Neural crest cell (in vitro differentiated cells): ENCODE results near the gene GREM1. TPM values are rescaled to one million over a fixed set of nuclear protein-coding genes. Genes with fewer than 3 reads are reported as not detected.

Source experiments
- DNase-seq: peaks from one replicate; pipeline ENCODE4 v3.0.0; 2021; ENCODE audit warnings: low read depth, mixed read lengths, low spot score
- H3K27ac Mint-ChIP-seq: one replicate; pipeline ENCODE4 v1.8.0; 2021; ENCODE audit warnings: mild to moderate bottlenecking, mixed read lengths; ENCODE audit not compliant: unreplicated experiment
- H3K27me3 Mint-ChIP-seq: 2 replicates; pipeline ENCODE4 v1.8.0; 2021; ENCODE audit warnings: low read depth, mild to moderate bottlenecking, mixed read lengths
- H3K36me3 Mint-ChIP-seq: 2 replicates; pipeline ENCODE4 v1.8.0; 2021; ENCODE audit warnings: low read depth, mild to moderate bottlenecking, mixed read lengths
- H3K4me1 Mint-ChIP-seq: 2 replicates; pipeline ENCODE4 v1.8.0; 2021; ENCODE audit warnings: mixed read lengths
- H3K4me3 Mint-ChIP-seq: one replicate; pipeline ENCODE4 v1.8.0; 2021; ENCODE audit warnings: mild to moderate bottlenecking, mixed read lengths
- H3K9me3 Mint-ChIP-seq: 2 replicates; pipeline ENCODE4 v1.8.0; 2021; ENCODE audit warnings: mixed read lengths
- total RNA-seq: library from RNA; stranded (reverse); gene quantifications from 2 replicates; pipeline ENCODE4 v1.2.1, GENCODE V29; 2021
- TF ChIP-seq, protein P1 (sequence below): fragments of 200-600 bp; sonication (generic); conservative IDR thresholded peaks from 2 replicates; pipeline ENCODE4 v1.5.0; 2021; ENCODE audit warnings: antibody characterized with exemption, mild to moderate bottlenecking

GREM1 gene
- total RNA-seq, 1 donor from 2014 or later: 0.09 TPM

DNA sequence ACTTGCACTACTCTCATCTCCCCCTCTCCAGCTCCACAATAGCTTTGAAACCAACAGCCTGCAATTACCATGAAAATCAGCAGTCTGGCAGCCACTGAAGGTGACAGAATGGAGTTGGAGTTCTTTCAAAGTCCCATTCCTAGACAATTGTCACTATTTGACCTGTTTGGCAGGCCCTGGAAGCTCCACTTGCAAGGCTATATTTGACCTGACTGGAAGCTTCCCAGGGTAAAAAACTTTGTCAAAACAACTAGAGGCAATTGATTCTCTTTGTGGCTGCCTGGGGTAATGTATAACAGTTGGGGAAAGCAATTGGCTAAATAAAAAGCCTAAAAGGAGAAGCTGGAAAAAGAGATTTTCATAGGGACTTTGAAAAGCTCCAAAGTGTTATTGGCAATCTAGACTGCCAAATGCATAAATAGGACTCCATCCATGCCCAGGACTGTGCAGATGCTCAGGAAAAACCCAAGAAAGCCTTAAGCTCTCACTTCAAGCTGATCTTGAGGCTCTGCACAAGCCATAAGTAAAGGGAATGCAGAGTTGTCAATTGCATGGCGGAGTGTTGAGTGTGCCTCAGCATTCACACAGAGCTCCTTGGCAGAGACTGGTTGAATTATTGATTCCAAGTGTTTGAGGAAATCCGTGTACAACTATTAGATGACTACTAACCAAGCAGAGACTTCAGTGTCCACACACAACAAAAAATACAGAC, 18.3 kb downstream of the GREM1 start:
- peaks cover 7% of the 10 kb centered on the region for H3K36me3 Mint-ChIP-seq
- H3K4me1 Mint-ChIP-seq: peaks cover 9% of the 10 kb centered on the region
- no peak for DNase-seq
- TF ChIP-seq, protein P1, sequence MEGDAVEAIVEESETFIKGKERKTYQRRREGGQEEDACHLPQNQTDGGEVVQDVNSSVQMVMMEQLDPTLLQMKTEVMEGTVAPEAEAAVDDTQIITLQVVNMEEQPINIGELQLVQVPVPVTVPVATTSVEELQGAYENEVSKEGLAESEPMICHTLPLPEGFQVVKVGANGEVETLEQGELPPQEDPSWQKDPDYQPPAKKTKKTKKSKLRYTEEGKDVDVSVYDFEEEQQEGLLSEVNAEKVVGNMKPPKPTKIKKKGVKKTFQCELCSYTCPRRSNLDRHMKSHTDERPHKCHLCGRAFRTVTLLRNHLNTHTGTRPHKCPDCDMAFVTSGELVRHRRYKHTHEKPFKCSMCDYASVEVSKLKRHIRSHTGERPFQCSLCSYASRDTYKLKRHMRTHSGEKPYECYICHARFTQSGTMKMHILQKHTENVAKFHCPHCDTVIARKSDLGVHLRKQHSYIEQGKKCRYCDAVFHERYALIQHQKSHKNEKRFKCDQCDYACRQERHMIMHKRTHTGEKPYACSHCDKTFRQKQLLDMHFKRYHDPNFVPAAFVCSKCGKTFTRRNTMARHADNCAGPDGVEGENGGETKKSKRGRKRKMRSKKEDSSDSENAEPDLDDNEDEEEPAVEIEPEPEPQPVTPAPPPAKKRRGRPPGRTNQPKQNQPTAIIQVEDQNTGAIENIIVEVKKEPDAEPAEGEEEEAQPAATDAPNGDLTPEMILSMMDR: no peak
- no peak overlapping the region for H3K4me3 Mint-ChIP-seq
- no peak overlapping the region for H3K27ac Mint-ChIP-seq
- peaks cover 7% of the 10 kb centered on the region for H3K9me3 Mint-ChIP-seq
- H3K27me3 Mint-ChIP-seq: peaks cover 8% of the 10 kb centered on the region

DNA sequence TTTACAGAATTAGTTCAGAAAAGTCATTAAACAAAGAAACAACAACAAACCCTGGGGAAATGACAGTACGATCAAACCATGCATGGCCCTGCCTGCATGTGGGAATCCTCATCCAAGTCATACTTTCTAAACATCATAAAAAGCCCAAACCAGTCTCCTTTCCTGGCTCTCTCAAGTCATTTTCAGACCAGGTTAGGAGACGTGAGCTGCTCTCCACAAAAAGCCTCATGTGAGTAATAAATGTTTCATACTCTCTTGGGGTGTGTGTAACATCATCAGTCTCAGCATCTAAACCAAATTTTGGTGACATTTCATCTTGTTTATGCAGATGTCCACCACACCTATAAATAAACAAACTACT, 18.9 kb downstream of the GREM1 start:
- Mint-ChIP-seq H3K9me3 (peaks cover 7% of the 10 kb centered on the region), H3K36me3 (peaks cover 7% of the 10 kb centered on the region), H3K27ac (no peak overlapping the region), H3K4me3 (no peak overlapping the region), H3K27me3 (peaks cover 4% of the 10 kb centered on the region), H3K4me1 (peaks cover 9% of the 10 kb centered on the region)
- TF ChIP-seq, protein P1: no peak
- no peak for DNase-seq

DNA sequence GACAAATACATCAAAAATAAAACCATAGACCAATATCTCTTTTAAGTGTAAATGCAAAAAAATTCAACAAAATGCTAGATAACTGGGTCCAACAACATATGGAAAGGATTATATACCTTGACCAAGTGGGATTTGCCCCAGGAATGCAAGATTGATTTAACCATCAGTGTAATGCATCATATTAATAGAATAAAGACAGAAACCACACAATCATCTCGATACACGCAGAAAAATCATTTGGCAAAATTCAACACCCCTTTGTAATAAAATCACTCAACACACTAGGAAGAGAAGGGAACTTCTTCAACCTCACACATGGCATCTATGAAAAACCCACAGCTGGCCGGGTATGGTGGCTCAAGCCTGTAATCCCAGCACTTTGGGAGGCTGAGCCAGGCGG, 19.5 kb downstream of the GREM1 start:
- TF ChIP-seq, protein P1: no peak
- H3K27me3 Mint-ChIP-seq: peaks cover 2% of the 10 kb centered on the region
- peaks cover 10% of the 10 kb centered on the region for H3K9me3 Mint-ChIP-seq
- H3K4me3 Mint-ChIP-seq: no peak overlapping the region
- H3K27ac Mint-ChIP-seq: no peak overlapping the region
- H3K36me3 Mint-ChIP-seq: peaks cover 7% of the 10 kb centered on the region
- no peak for DNase-seq
- H3K4me1 Mint-ChIP-seq: peaks cover 9% of the 10 kb centered on the region

DNA sequence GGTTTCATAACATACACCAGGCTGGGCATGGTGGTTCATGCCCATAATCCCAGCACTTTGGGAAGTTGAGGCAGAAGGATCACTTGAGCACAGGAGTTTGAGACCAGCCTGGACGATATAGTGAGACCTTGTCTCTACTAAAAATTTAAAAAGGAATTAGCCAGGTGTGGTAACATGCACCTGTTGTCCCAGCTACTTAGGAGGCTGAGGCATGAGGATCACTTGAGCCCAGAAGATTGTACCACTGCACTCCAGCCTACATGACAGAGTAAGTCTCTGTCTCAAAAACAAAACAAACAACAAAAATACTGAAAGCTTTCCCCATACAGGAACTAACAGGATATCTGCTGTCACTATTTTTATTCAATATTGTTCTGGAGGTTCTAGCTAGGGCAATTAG, 20.9 kb downstream of the GREM1 start:
- TF ChIP-seq, protein P1: no peak
- Mint-ChIP-seq H3K27ac (no peak overlapping the region), H3K4me1 (peaks cover 9% of the 10 kb centered on the region), H3K27me3 (peaks cover 3% of the 10 kb centered on the region), H3K4me3 (no peak overlapping the region), H3K9me3 (peaks cover 21% of the 10 kb centered on the region), H3K36me3 (peaks cover 7% of the 10 kb centered on the region)
- no peak for DNase-seq

DNA sequence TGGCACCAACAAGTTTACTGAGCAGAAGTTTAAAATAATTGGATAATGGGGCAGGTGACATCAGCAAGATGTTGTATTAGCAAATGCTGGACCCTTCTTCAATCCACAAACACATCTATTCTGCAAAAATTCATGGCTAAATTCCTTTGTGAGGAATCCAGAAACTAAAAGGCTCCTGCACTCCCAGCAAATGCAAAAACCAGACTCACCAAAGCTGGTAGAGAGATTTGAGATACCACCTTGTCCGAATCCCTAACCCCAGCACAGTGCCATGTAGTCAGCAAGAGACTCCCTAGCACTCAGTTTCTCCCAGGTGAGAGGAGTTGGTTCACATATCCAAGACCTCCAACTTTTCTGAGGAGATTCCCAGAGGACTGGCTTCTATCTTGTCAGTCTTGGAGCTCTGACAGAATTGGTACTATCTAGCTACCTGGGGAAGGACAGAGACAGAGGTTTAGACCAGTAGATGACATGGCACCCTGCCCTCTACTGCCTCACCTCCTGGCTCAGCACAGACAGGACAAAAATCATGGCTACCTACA, 21.8 kb downstream of the GREM1 start:
- DNase-seq: no peak
- peaks cover 22% of the 10 kb centered on the region for H3K9me3 Mint-ChIP-seq

More for the DNA sequence above, 21.8 kb downstream of the GREM1 start:
- Mint-ChIP-seq H3K4me1 (peaks cover 9% of the 10 kb centered on the region), H3K4me3 (no peak overlapping the region), H3K36me3 (peaks cover 7% of the 10 kb centered on the region), H3K27ac (no peak overlapping the region), H3K27me3 (peaks cover 3% of the 10 kb centered on the region)
- TF ChIP-seq, protein P1: no peak
